Neural cell (in vitro differentiated cells): ENCODE results near the gene YPEL5. TPM values are rescaled to one million over a fixed set of nuclear protein-coding genes. Genes with fewer than 3 reads are reported as not detected.

Source experiments
- H2AFZ ChIP-seq: fragments of 200-600, 300-800 bp; sonication (generic), shearing (Covaris generic); 2 replicates; pipeline ENCODE4 v1.6.0; 2014; ENCODE audit warnings: low read depth, mild to moderate bottlenecking, antibody characterized with exemption, low read length, moderate library complexity
- H3F3A ChIP-seq: fragments of 200-600 bp; shearing (Covaris generic); 2 replicates; pipeline ENCODE4 v1.6.1; 2016; ENCODE audit warnings: mild to moderate bottlenecking, moderate library complexity, mixed read lengths, antibody characterized with exemption, low read length; ENCODE audit not compliant: insufficient read depth, poor library complexity, severe bottlenecking
- H3K27ac ChIP-seq: fragments of 200-600, 300-800 bp; sonication (generic), shearing (Covaris generic); 2 replicates; pipeline ENCODE4 v1.5.1; 2014; ENCODE audit warnings: mild to moderate bottlenecking, low read length, moderate library complexity
- H3K27me3 ChIP-seq: fragments of 300-800, 200-600 bp; sonication (generic), shearing (Covaris generic); 2 replicates; pipeline ENCODE4 v1.6.0; 2014; ENCODE audit warnings: mild to moderate bottlenecking, low read depth, low read length, moderate library complexity; ENCODE audit not compliant: insufficient read depth
- H3K36me3 ChIP-seq: fragments of 300-800, 200-600 bp; sonication (generic), shearing (Covaris generic); 2 replicates; pipeline ENCODE4 v1.5.1; 2014; ENCODE audit warnings: mild to moderate bottlenecking, antibody characterized with exemption, low read length, moderate library complexity; ENCODE audit not compliant: insufficient read depth
- H3K4me2 ChIP-seq: fragments of 300-800, 200-600 bp; sonication (generic), shearing (Covaris generic); 2 replicates; pipeline ENCODE4 v1.6.0; 2014; ENCODE audit warnings: mild to moderate bottlenecking, low read length
- H3K4me3 ChIP-seq: fragments of 300-800, 200-600 bp; sonication (generic), shearing (Covaris generic); 2 replicates; pipeline ENCODE4 v1.5.1; 2014; ENCODE audit warnings: mild to moderate bottlenecking, low read length, moderate library complexity
- H3K79me2 ChIP-seq: fragments of 200-600 bp; shearing (Covaris generic); replicated peaks from 2 replicates; pipeline ENCODE4 v1.6.0; 2014; ENCODE audit warnings: mild to moderate bottlenecking, low read length, moderate library complexity; ENCODE audit not compliant: insufficient read depth
- H3K9ac ChIP-seq: fragments of 300-800, 200-600 bp; sonication (generic), shearing (Covaris generic); 2 replicates; pipeline ENCODE4 v1.6.1; 2016; ENCODE audit warnings: mild to moderate bottlenecking, low read length, mixed read lengths
- H3K9me2 ChIP-seq: fragments of 200-600 bp; shearing (Covaris generic); 2 replicates; pipeline ENCODE4 v1.6.1; 2016; ENCODE audit warnings: mild to moderate bottlenecking, low read length, mixed read lengths; ENCODE audit not compliant: insufficient read depth
- H3K9me3 ChIP-seq: fragments of 200-600, 300-800 bp; sonication (generic), shearing (Covaris generic); 2 replicates; pipeline ENCODE4 v1.6.1; 2016; ENCODE audit warnings: mild to moderate bottlenecking, mixed run types, low read length, moderate library complexity, mixed read lengths
- H4K20me1 ChIP-seq: fragments of 200-600 bp; shearing (Covaris generic); 2 replicates; pipeline ENCODE4 v1.6.1; 2016; ENCODE audit warnings: mild to moderate bottlenecking, mixed run types; ENCODE audit not compliant: insufficient read depth
- EP300 ChIP-seq: fragments of 450-650 bp; conservative IDR thresholded peaks from 2 replicates; pipeline ENCODE4 v1.6.1; 2014; ENCODE audit warnings: antibody characterized with exemption, mild to moderate bottlenecking, moderate library complexity; ENCODE audit not compliant: poor library complexity, severe bottlenecking
- EZH2 ChIP-seq: fragments of 200-600, 300-800 bp; shearing (Covaris generic), sonication (generic); IDR thresholded peaks from 2 replicates; pipeline ENCODE4 v1.6.1; 2014; ENCODE audit warnings: antibody characterized with exemption, low read length, borderline replicate concordance, mild to moderate bottlenecking; ENCODE audit not compliant: insufficient read depth, poor library complexity, severe bottlenecking
- TAF1 ChIP-seq: IDR thresholded peaks from 2 replicates; pipeline ENCODE4 v1.6.1; 2012; ENCODE audit warnings: low read depth
- polyA plus RNA-seq: library from polyadenylated mRNA; depleted of rRNA; stranded (reverse); fragments of >200 nt; gene quantifications from 2 replicates; pipeline ENCODE4 v1.2.3, GENCODE V29; 2014
- TF ChIP-seq, protein P1 (sequence below): fragments of 450-650 bp; IDR thresholded peaks from 2 replicates; pipeline ENCODE4 v1.5.1; 2014; ENCODE audit warnings: antibody characterized with exemption, mild to moderate bottlenecking, moderate library complexity; ENCODE audit not compliant: poor library complexity, severe bottlenecking
- TF ChIP-seq, protein P2 (sequence below): IDR thresholded peaks from 2 replicates; pipeline ENCODE4 v1.6.1; 2012; ENCODE audit warnings: borderline replicate concordance

The YPEL5 gene
- polyA plus RNA-seq, 1 donor from 2014 or later, result 130 TPM

DNA sequence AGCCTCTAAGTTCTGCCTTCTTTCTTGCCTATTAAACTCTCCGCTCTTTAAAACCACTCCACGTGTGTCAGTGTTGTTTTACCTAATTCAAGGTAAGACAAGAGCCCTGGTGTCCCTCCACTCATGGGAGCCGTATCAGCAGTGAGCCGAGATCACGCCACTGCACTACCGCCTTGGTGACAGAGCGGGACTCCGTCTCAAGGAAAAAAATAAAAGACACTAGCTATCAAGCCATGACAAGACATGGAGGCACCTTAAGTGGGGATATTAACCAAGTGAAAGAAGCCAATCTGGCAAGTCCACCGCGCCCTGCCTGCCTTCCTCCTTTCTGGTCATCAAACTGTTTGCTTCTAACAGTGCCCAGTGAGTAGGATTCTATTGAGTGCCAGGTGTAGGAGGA is 44.3 kb downstream of the YPEL5 start:
- no peaks in the 10 kb centered on the region for H3K27me3 ChIP-seq
- H3K36me3 ChIP-seq, result no peaks in the 10 kb centered on the region
- no peak overlapping the region for H3K4me2 ChIP-seq
- no peak overlapping the region for H3K9ac ChIP-seq
- no peaks in the 10 kb centered on the region for H3K9me2 ChIP-seq
- no peaks in the 10 kb centered on the region for H4K20me1 ChIP-seq
- H3K4me3 ChIP-seq, result no peak overlapping the region
- H3K9me3 ChIP-seq, result no peaks in the 10 kb centered on the region
- no peak overlapping the region for H2AFZ ChIP-seq
- H3K27ac ChIP-seq, result no peak overlapping the region
- no peaks in the 10 kb centered on the region for H3F3A ChIP-seq
- H3K79me2 ChIP-seq, result no peaks in the 10 kb centered on the region
- no peak for TF ChIP-seq EP300
- TF ChIP-seq EZH2, result no peak
- TF ChIP-seq, protein P1, sequence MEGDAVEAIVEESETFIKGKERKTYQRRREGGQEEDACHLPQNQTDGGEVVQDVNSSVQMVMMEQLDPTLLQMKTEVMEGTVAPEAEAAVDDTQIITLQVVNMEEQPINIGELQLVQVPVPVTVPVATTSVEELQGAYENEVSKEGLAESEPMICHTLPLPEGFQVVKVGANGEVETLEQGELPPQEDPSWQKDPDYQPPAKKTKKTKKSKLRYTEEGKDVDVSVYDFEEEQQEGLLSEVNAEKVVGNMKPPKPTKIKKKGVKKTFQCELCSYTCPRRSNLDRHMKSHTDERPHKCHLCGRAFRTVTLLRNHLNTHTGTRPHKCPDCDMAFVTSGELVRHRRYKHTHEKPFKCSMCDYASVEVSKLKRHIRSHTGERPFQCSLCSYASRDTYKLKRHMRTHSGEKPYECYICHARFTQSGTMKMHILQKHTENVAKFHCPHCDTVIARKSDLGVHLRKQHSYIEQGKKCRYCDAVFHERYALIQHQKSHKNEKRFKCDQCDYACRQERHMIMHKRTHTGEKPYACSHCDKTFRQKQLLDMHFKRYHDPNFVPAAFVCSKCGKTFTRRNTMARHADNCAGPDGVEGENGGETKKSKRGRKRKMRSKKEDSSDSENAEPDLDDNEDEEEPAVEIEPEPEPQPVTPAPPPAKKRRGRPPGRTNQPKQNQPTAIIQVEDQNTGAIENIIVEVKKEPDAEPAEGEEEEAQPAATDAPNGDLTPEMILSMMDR, result no peak

GRCh38 chr2:30191819-30192271 is 45.0 kb downstream of the YPEL5 start:
- Histone ChIP-seq H3K9me3 (no peaks in the 10 kb centered on the region), H3F3A (no peaks in the 10 kb centered on the region), H2AFZ (no peak overlapping the region), H3K27me3 (no peaks in the 10 kb centered on the region), H3K4me2 (no peak overlapping the region), H3K79me2 (no peaks in the 10 kb centered on the region), H3K27ac (no peak overlapping the region), H4K20me1 (no peaks in the 10 kb centered on the region), H3K9ac (no peak overlapping the region), H3K9me2 (no peaks in the 10 kb centered on the region), H3K4me3 (no peak overlapping the region), H3K36me3 (no peaks in the 10 kb centered on the region)
- TF ChIP-seq TAF1, result no peak

- Histone ChIP-seq H3F3A (no peaks in the 10 kb centered on the region), H4K20me1 (no peaks in the 10 kb centered on the region), H3K4me3 (no peak overlapping the region), H3K9ac (no peak overlapping the region), H3K36me3 (no peaks in the 10 kb centered on the region), H3K27ac (no peak overlapping the region), H3K9me2 (no peaks in the 10 kb centered on the region), H3K4me2 (no peak overlapping the region), H2AFZ (no peak overlapping the region), H3K9me3 (no peaks in the 10 kb centered on the region), H3K79me2 (no peaks in the 10 kb centered on the region), H3K27me3 (no peaks in the 10 kb centered on the region)
- TF ChIP-seq, protein P2, sequence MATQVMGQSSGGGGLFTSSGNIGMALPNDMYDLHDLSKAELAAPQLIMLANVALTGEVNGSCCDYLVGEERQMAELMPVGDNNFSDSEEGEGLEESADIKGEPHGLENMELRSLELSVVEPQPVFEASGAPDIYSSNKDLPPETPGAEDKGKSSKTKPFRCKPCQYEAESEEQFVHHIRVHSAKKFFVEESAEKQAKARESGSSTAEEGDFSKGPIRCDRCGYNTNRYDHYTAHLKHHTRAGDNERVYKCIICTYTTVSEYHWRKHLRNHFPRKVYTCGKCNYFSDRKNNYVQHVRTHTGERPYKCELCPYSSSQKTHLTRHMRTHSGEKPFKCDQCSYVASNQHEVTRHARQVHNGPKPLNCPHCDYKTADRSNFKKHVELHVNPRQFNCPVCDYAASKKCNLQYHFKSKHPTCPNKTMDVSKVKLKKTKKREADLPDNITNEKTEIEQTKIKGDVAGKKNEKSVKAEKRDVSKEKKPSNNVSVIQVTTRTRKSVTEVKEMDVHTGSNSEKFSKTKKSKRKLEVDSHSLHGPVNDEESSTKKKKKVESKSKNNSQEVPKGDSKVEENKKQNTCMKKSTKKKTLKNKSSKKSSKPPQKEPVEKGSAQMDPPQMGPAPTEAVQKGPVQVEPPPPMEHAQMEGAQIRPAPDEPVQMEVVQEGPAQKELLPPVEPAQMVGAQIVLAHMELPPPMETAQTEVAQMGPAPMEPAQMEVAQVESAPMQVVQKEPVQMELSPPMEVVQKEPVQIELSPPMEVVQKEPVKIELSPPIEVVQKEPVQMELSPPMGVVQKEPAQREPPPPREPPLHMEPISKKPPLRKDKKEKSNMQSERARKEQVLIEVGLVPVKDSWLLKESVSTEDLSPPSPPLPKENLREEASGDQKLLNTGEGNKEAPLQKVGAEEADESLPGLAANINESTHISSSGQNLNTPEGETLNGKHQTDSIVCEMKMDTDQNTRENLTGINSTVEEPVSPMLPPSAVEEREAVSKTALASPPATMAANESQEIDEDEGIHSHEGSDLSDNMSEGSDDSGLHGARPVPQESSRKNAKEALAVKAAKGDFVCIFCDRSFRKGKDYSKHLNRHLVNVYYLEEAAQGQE, result no peak
Measured at GRCh38 chr2:30192314-30192713, 45.5 kb downstream of the YPEL5 start.
